HepG2 (cell line): ENCODE results near the gene ANKRD29. TPM values are rescaled to one million over a fixed set of nuclear protein-coding genes. Genes with fewer than 3 reads are reported as not detected.

Experiments
- BRCA1 ChIP-seq: sonication (generic); formaldehyde crosslinking; IDR thresholded peaks from 2 replicates; pipeline ENCODE4 v1.4.0; 2020; ENCODE audit warnings: missing genetic modification reagents
- ISL2 ChIP-seq: sonication (generic); formaldehyde crosslinking; IDR thresholded peaks from 2 replicates; pipeline ENCODE4 v1.5.0; 2020; ENCODE audit warnings: missing genetic modification reagents
- MEIS1 ChIP-seq: sonication (generic); formaldehyde crosslinking; IDR thresholded peaks from 2 replicates; pipeline ENCODE4 v1.9.0; 2021; ENCODE audit warnings: mild to moderate bottlenecking, missing genetic modification reagents, moderate library complexity, borderline replicate concordance
- MIER3 ChIP-seq: IDR thresholded peaks from 2 replicates; pipeline ENCODE4 v1.6.1; 2016; ENCODE audit warnings: missing compliant biosample characterization, borderline replicate concordance
- NFE2L1 ChIP-seq: sonication (generic); formaldehyde crosslinking; IDR thresholded peaks from 2 replicates; pipeline ENCODE4 v1.4.0; 2020; ENCODE audit warnings: missing genetic modification reagents, mild to moderate bottlenecking, borderline replicate concordance
- NFKB2 ChIP-seq: sonication (generic); formaldehyde crosslinking; IDR thresholded peaks from 2 replicates; pipeline ENCODE4 v1.4.0; 2020; ENCODE audit warnings: missing genetic modification reagents, borderline replicate concordance
- POLR2G ChIP-seq: fragments of 200-400 bp; formaldehyde crosslinking; IDR thresholded peaks from 2 replicates; pipeline ENCODE4 v1.6.1; 2018; ENCODE audit warnings: mild to moderate bottlenecking, low read depth, low read length, moderate library complexity
- SALL1 ChIP-seq: sonication (generic); formaldehyde crosslinking; IDR thresholded peaks from 2 replicates; pipeline ENCODE4 v1.8.0; 2022; ENCODE audit warnings: mild to moderate bottlenecking, missing genetic modification reagents
- TARDBP ChIP-seq: sonication (generic); formaldehyde crosslinking; IDR thresholded peaks from 2 replicates; pipeline ENCODE4 v1.8.0; 2022; ENCODE audit warnings: mild to moderate bottlenecking, missing genetic modification reagents
- THAP11 ChIP-seq: IDR thresholded peaks from 2 replicates; pipeline ENCODE4 v1.6.1; 2016; ENCODE audit warnings: missing biosample characterization, missing genetic modification reagents
- TMF1 ChIP-seq: sonication (generic); formaldehyde crosslinking; IDR thresholded peaks from 2 replicates; pipeline ENCODE4 v1.8.1; 2022; ENCODE audit warnings: low read depth, missing genetic modification reagents
- U2AF2 ChIP-seq: fragments of 200-400 bp; formaldehyde crosslinking; IDR thresholded peaks from 2 replicates; pipeline ENCODE4 v1.6.1; 2017; ENCODE audit warnings: low read depth, mild to moderate bottlenecking, low read length
- ZBTB3 ChIP-seq: sonication (generic); formaldehyde crosslinking; IDR thresholded peaks from 2 replicates; pipeline ENCODE4 v1.4.0; 2020; ENCODE audit warnings: low read depth, mild to moderate bottlenecking, moderate library complexity, missing genetic modification reagents, borderline replicate concordance
- ZNF121 ChIP-seq: sonication (generic); formaldehyde crosslinking; IDR thresholded peaks from 2 replicates; pipeline ENCODE4 v1.5.0; 2020; ENCODE audit warnings: mild to moderate bottlenecking, missing genetic modification reagents
- ZNF234 ChIP-seq: sonication (generic); formaldehyde crosslinking; conservative IDR thresholded peaks from 2 replicates; pipeline ENCODE4 v1.5.1; 2020; ENCODE audit warnings: mild to moderate bottlenecking, missing genetic modification reagents
- ZNF451 ChIP-seq: sonication (generic); formaldehyde crosslinking; IDR thresholded peaks from 2 replicates; pipeline ENCODE4 v1.5.0; 2020; ENCODE audit warnings: mild to moderate bottlenecking, missing genetic modification reagents
- ZNF672 ChIP-seq: sonication (generic); formaldehyde crosslinking; IDR thresholded peaks from 2 replicates; pipeline ENCODE4 v1.8.1; 2022; ENCODE audit warnings: missing genetic modification reagents
- ZNF839 ChIP-seq: sonication (generic); formaldehyde crosslinking; IDR thresholded peaks from 2 replicates; pipeline ENCODE4 v1.4.0; 2020; ENCODE audit warnings: missing genetic modification reagents, mild to moderate bottlenecking, borderline replicate concordance
- ZSCAN25 ChIP-seq: sonication (generic); formaldehyde crosslinking; IDR thresholded peaks from 2 replicates; pipeline ENCODE4 v1.8.0; 2022; ENCODE audit warnings: mild to moderate bottlenecking, missing genetic modification reagents
- polyA plus RNA-seq, 8 experiments: library from polyadenylated mRNA; depleted of rRNA in 3 of 8; stranded (reverse) in 7 of 8; unstranded in 1 of 8; fragments of >200 nt; fragmentation: Illumina TruSeq in 4 of 8; extraction: Trizol in 4 of 8; gene quantifications; 2 replicates each; pipeline versions ENCODE4 v1.2.1 to v1.2.3, GENCODE V29; 2011 to 2016; ENCODE audit warnings: low read depth in 4 of 8, missing spikeins in 1 of 8, mixed read lengths in 1 of 8; ENCODE audit not compliant: insufficient read depth in 1 of 8
- total RNA-seq, 5 experiments: library from RNA; depleted of rRNA; stranded (reverse); fragments of >200 nt; fragmentation: Illumina TruSeq; extraction: Trizol; gene quantifications; 2 replicates each; pipeline ENCODE4 v1.2.3, GENCODE V29; 2016; ENCODE audit warnings: low read depth in 1 of 5
- TF ChIP-seq, protein P1 (sequence below): sonication (generic); formaldehyde crosslinking; conservative IDR thresholded peaks from 2 replicates; pipeline ENCODE4 v1.4.0; 2020; ENCODE audit warnings: missing genetic modification reagents
- TF ChIP-seq, protein P2 (sequence below): IDR thresholded peaks from 2 replicates; pipeline ENCODE4 v1.6.1; 2018; ENCODE audit warnings: missing genetic modification reagents, mild to moderate bottlenecking, missing compliant biosample characterization
- TF ChIP-seq, protein P3 (sequence below): sonication (generic); formaldehyde crosslinking; IDR thresholded peaks from 2 replicates; pipeline ENCODE4 v1.9.0; 2022; ENCODE audit warnings: low read depth, missing genetic modification reagents
- TF ChIP-seq, protein P4 (sequence below): sonication (generic); formaldehyde crosslinking; IDR thresholded peaks from 2 replicates; pipeline ENCODE4 v1.5.0; 2020; ENCODE audit warnings: mild to moderate bottlenecking, missing genetic modification reagents, borderline replicate concordance

The ANKRD29 gene
- total and polyA plus RNA-seq, 2 of the 13 experiments (the other 11 are each of a cell fraction or from before 2014, with no cell fraction given), result not detected

DNA sequence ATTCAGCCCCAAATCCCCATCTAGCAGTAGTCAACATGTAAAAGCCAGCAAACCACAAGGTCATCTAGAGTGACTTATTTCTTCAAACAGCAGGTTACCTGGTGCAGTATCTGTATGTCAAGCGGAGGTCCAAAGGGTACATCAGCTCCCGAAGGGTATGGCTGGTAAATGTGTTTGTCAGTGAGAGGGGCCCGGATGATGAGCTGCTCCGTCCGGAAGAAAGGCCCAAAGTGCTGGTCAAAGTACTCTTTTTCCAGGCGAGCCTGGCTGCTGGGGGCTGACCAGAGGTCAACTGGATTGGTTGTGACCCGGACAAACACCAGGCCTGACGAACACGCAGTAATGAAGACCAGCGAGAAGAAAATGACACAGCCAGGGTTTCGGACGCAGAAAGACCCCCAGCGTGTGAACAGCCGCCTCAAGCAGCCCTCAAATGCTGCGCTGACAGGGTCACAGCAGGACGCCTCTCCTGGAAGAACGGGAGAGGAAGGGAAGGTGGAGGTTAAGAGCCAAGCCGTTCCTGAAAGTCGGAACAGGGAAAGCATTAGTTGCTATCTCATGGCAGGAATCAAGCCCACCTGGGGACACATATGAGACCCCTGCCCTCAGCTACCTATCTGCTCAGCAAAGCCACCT lies 106.4 kb downstream of the ANKRD29 start (continued):
- TF ChIP-seq, protein P1, sequence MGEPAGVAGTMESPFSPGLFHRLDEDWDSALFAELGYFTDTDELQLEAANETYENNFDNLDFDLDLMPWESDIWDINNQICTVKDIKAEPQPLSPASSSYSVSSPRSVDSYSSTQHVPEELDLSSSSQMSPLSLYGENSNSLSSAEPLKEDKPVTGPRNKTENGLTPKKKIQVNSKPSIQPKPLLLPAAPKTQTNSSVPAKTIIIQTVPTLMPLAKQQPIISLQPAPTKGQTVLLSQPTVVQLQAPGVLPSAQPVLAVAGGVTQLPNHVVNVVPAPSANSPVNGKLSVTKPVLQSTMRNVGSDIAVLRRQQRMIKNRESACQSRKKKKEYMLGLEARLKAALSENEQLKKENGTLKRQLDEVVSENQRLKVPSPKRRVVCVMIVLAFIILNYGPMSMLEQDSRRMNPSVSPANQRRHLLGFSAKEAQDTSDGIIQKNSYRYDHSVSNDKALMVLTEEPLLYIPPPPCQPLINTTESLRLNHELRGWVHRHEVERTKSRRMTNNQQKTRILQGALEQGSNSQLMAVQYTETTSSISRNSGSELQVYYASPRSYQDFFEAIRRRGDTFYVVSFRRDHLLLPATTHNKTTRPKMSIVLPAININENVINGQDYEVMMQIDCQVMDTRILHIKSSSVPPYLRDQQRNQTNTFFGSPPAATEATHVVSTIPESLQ (CRISPR knock-in tag), result no peak
- TF ChIP-seq, protein P2, sequence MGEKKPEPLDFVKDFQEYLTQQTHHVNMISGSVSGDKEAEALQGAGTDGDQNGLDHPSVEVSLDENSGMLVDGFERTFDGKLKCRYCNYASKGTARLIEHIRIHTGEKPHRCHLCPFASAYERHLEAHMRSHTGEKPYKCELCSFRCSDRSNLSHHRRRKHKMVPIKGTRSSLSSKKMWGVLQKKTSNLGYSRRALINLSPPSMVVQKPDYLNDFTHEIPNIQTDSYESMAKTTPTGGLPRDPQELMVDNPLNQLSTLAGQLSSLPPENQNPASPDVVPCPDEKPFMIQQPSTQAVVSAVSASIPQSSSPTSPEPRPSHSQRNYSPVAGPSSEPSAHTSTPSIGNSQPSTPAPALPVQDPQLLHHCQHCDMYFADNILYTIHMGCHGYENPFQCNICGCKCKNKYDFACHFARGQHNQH, result peak; percentile 88
- TF ChIP-seq THAP11 (peak; percentile 69), TARDBP (CRISPR knock-in tag) (peak; percentile 80), NFKB2 (CRISPR knock-in tag) (peak; percentile 67; the same call in 1 of the 2 replicates), MEIS1 (CRISPR knock-in tag) (peak; percentile 79; the same call in 1 of the 2 replicates), ZNF121 (CRISPR knock-in tag) (peak; percentile 69), BRCA1 (CRISPR knock-in tag) (0 out of 2 replicates have a peak, but pooled peaks have one; percentile 58), SALL1 (CRISPR knock-in tag) (peak; percentile 99), MIER3 (peak; percentile 84; the same call in 1 of the 2 replicates), ZBTB3 (CRISPR knock-in tag) (peak; percentile 66; the same call in 1 of the 2 replicates), ZNF451 (CRISPR knock-in tag) (no peak), TMF1 (peak; percentile 41; the same call in 1 of the 2 replicates), ZSCAN25 (CRISPR knock-in tag) (0 out of 2 replicates have a peak, but pooled peaks have one; percentile 31), ZNF234 (CRISPR knock-in tag) (no peak), POLR2G (0 out of 2 replicates have a peak, but pooled peaks have one; percentile 47), ISL2 (peak; percentile 88), NFE2L1 (CRISPR knock-in tag) (no peak), ZNF672 (CRISPR knock-in tag) (0 out of 2 replicates have a peak, but pooled peaks have one; percentile 6), ZNF839 (CRISPR knock-in tag) (0 out of 2 replicates have a peak, but pooled peaks have one; percentile 45), U2AF2 (0 out of 2 replicates have a peak, but pooled peaks have one; percentile 35)
- TF ChIP-seq, protein P3, sequence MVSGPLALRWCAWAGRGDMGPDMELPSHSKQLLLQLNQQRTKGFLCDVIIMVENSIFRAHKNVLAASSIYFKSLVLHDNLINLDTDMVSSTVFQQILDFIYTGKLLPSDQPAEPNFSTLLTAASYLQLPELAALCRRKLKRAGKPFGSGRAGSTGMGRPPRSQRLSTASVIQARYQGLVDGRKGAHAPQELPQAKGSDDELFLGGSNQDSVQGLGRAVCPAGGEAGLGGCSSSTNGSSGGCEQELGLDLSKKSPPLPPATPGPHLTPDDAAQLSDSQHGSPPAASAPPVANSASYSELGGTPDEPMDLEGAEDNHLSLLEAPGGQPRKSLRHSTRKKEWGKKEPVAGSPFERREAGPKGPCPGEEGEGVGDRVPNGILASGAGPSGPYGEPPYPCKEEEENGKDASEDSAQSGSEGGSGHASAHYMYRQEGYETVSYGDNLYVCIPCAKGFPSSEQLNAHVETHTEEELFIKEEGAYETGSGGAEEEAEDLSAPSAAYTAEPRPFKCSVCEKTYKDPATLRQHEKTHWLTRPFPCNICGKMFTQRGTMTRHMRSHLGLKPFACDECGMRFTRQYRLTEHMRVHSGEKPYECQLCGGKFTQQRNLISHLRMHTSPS (CRISPR knock-in tag), result no peak
- TF ChIP-seq, protein P4, sequence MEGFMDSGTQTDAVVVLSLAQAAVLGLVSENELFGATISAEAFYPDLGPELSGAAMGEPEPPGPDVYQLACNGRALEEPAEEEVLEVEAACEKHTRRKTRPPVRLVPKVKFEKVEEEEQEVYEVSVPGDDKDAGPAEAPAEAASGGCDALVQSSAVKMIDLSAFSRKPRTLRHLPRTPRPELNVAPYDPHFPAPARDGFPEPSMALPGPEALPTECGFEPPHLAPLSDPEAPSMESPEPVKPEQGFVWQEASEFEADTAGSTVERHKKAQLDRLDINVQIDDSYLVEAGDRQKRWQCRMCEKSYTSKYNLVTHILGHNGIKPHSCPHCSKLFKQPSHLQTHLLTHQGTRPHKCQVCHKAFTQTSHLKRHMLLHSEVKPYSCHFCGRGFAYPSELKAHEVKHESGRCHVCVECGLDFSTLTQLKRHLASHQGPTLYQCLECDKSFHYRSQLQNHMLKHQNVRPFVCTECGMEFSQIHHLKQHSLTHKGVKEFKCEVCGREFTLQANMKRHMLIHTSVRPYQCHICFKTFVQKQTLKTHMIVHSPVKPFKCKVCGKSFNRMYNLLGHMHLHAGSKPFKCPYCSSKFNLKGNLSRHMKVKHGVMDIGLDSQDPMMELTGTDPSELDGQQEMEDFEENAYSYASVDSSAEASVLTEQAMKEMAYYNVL (CRISPR knock-in tag), result peak; percentile 78; the same call in 1 of the 2 replicates
